ENCODE measurements around the gene COX4I1. TPM values are rescaled to one million over a fixed set of nuclear protein-coding genes. Genes with fewer than 3 reads are reported as not detected.

The COX4I1 gene
- total and polyA plus RNA-seq, 2 of the 8 experiments (the other 6 are each of a cell fraction or from before 2014, with no cell fraction given), result 507 to 707 TPM

GRCh38 chr16:85793662-85794298, 5.7 kb upstream of the COX4I1 start (continued):
- TF ChIP-seq HDAC6 (IDR thresholded peaks at IDR 0.05; ENCODE audit: low read depth, low read length) (no peak), TAF7 (optimal IDR thresholded peaks at IDR 0.05; ENCODE audit: borderline replicate concordance, low read depth, low read length) (no peak), CEBPB (IDR thresholded peaks at IDR 0.05; ENCODE audit: low read depth, low read length) (no peak), TCF12 (IDR thresholded peaks at IDR 0.05; ENCODE audit: low read depth, low read length) (no peak), CHD1 (IDR thresholded peaks at IDR 0.05; ENCODE audit: low read depth, low read length) (no peak), E2F6 (IDR thresholded peaks at IDR 0.05) (no peak), TBP (IDR thresholded peaks at IDR 0.05; ENCODE audit: low read depth, low read length) (no peak), CBX5 (IDR thresholded peaks at IDR 0.05; ENCODE audit: low read depth, low read length) (no peak)
